PFSK-1 (cell line): ENCODE measurements around the gene SH2D3C.

Experiments used
- FOXP2 ChIP-seq: optimal IDR thresholded peaks from 2 replicates; pipeline ENCODE3; 2011; ENCODE audit warnings: borderline replicate concordance, control low read depth, inconsistent platforms; ENCODE audit not compliant: insufficient read depth; ENCODE audit errors: extremely low read length, extremely low read depth
- POLR2AphosphoS5 ChIP-seq: IDR thresholded peaks from 2 replicates; pipeline ENCODE4 v1.6.1; 2012; ENCODE audit warnings: low read depth, mild to moderate bottlenecking, control low read depth, low read length, moderate library complexity
- REST ChIP-seq, 2 experiments: IDR thresholded peaks; 2 replicates each; pipeline versions ENCODE4 v1.6.1 to v1.8.0; 2011 to 2012; ENCODE audit warnings: low read depth in 2 of 2, low read length in 2 of 2, control low read depth in 1 of 2, inconsistent platforms in 1 of 2, mild to moderate bottlenecking in 1 of 2, moderate library complexity in 1 of 2; ENCODE audit not compliant: insufficient read depth in 1 of 2
- SIN3A ChIP-seq: IDR thresholded peaks from 2 replicates; pipeline ENCODE4 v1.6.1; 2012; ENCODE audit warnings: mild to moderate bottlenecking, low read length, moderate library complexity, borderline replicate concordance; ENCODE audit not compliant: insufficient read depth
- TAF1 ChIP-seq: IDR thresholded peaks from 2 replicates; pipeline ENCODE4 v1.6.1; 2012; ENCODE audit warnings: low read length, control low read depth, borderline replicate concordance; ENCODE audit not compliant: insufficient read depth

The SH2D3C gene

DNA sequence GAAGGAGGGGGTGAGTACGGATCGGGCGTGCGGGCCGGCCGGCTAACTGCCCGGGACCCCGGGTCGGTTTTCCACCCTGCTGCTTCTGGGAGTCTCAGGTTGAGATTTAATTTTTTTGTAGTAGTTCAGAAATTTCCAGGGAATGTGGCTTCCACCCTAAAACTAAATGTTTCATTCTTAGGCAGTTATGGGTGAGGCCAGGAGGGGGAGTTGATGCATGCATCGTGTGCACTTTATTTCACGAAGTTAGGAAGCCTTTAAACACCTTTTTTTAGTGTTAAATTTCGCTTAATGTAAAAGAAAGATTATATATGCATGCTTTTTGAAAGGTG, 8.3 kb upstream of the SH2D3C start:
- TF ChIP-seq SIN3A (no peak), FOXP2 (no peak), REST (IDR thresholded peaks at IDR 0.05; ENCODE audit: insufficient read depth in 1 of 2, low read depth in 2 of 2, low read length in 2 of 2) (no peak), TAF1 (no peak), POLR2AphosphoS5 (no peak)

GRCh38 chr9:127785933-127786772, 7.7 kb upstream of the SH2D3C start, which contains the start of gene CDK9:
Gene CDK9, plus strand, starts transcription at chr9:127786034. Its CDS starts 115 bp downstream, at chr9:127786149.
- TF ChIP-seq FOXP2 = peak; percentile 19
- TF ChIP-seq SIN3A = no peak
- no peak for TF ChIP-seq REST (IDR thresholded peaks at IDR 0.05; ENCODE audit: insufficient read depth in 1 of 2, low read depth in 2 of 2, low read length in 2 of 2)
- TF ChIP-seq TAF1 = peak; percentile 61; the same call in 1 of the 2 replicates
- TF ChIP-seq POLR2AphosphoS5 = peak; percentile 58

- TF ChIP-seq FOXP2 (peak; percentile 63), TAF1 (no peak)
These were observed 6.8 kb upstream of the SH2D3C start for GRCh38 chr9:127785023-127785932.

- TF ChIP-seq REST (IDR thresholded peaks at IDR 0.05; ENCODE audit: insufficient read depth in 1 of 2, low read depth in 2 of 2, low read length in 2 of 2) (no peak), FOXP2 (no peak), POLR2AphosphoS5 (no peak), TAF1 (no peak), SIN3A (no peak)
These were observed 4.9 kb upstream of the SH2D3C start for GRCh38 chr9:127783111-127784008.

DNA sequence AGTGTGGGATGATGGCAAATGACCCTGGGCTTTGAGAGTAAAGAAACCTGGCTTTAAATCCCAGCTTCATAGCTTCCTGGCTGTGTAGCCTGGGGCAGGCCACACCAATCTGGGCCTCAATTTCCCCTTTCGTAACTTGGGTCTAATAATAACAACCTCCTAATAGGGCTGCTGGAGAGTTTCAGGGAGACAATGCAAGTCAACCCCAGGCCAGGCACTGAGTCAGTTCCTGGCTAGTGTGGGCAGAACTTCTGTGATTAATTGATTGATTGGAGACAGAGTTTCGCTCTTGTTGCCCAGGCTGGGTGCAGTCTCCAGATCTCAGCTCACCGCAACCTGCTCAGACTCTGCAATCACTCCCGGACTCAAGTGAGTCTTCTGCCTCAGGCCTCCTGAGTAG, 3.3 kb upstream of the SH2D3C start:
- no peak for TF ChIP-seq FOXP2
- TF ChIP-seq TAF1 = no peak
- no peak for TF ChIP-seq REST (IDR thresholded peaks at IDR 0.05; ENCODE audit: insufficient read depth in 1 of 2, low read depth in 2 of 2, low read length in 2 of 2)
- TF ChIP-seq POLR2AphosphoS5 = no peak
- TF ChIP-seq SIN3A = no peak
